NB4 (cell line): Measurements from ENCODE around the gene PRSS50.

Experiments
- CTCF ChIP-seq: IDR thresholded peaks from one replicate; pipeline ENCODE4 v1.5.1; 2012; ENCODE audit warnings: low read depth, low read length
- MAX ChIP-seq: IDR thresholded peaks from 2 replicates; pipeline ENCODE4 v1.6.1; 2011; ENCODE audit warnings: low read depth, low read length
- MYC ChIP-seq: IDR thresholded peaks from 2 replicates; pipeline ENCODE4 v1.6.1; 2011; ENCODE audit warnings: low read depth, low read length
- POLR2A ChIP-seq: IDR thresholded peaks from 2 replicates; pipeline ENCODE4 v1.6.1; 2011; ENCODE audit warnings: mild to moderate bottlenecking; ENCODE audit not compliant: insufficient read length; ENCODE audit errors: extremely low read depth

GRCh38 chr3:46670891-46671427 is 46.7 kb downstream of the PRSS50 start:
- no peak for TF ChIP-seq POLR2A
- TF ChIP-seq CTCF = no peak
- TF ChIP-seq MAX = no peak
- TF ChIP-seq MYC = no peak
